Hepatocyte (in vitro differentiated cells): ENCODE data around the gene SAMD1. TPM values are rescaled to one million over a fixed set of nuclear protein-coding genes. Genes with fewer than 3 reads are reported as not detected.
"Not testable (repeated sequence)": the region's sequence is repeated elsewhere in the genome, so short reads cannot be mapped to it uniquely, and the experiment has no call there.

ENCODE experiments used
- DNase-seq: peaks from one replicate; pipeline ENCODE4 v3.0.0-alpha.2; 2016; ENCODE audit warnings: low spot score
- H2AFZ ChIP-seq: fragments of 200-600 bp; sonication (generic); 2 replicates; pipeline ENCODE4 v1.6.0; 2016; ENCODE audit warnings: antibody characterized with exemption, mild to moderate bottlenecking
- H3K27ac ChIP-seq: fragments of 200-600 bp; sonication (generic); 2 replicates; pipeline ENCODE4 v1.5.1; 2016; ENCODE audit warnings: mild to moderate bottlenecking
- H3K27me3 ChIP-seq: fragments of 200-600 bp; sonication (generic); 2 replicates; pipeline ENCODE4 v1.6.1; 2016
- H3K36me3 ChIP-seq: fragments of 200-600 bp; sonication (generic); replicated peaks from 2 replicates; pipeline ENCODE4 v1.5.1; 2016; ENCODE audit warnings: low read depth; ENCODE audit not compliant: insufficient read depth
- H3K4me1 ChIP-seq: fragments of 200-600 bp; sonication (generic); 2 replicates; pipeline ENCODE4 v1.5.1; 2016; ENCODE audit warnings: mild to moderate bottlenecking, moderate library complexity; ENCODE audit not compliant: insufficient read depth
- H3K4me2 ChIP-seq: fragments of 200-600 bp; sonication (generic); 2 replicates; pipeline ENCODE4 v1.6.0; 2016
- H3K4me3 ChIP-seq: fragments of 200-600 bp; sonication (generic); 2 replicates; pipeline ENCODE4 v1.5.1; 2016; ENCODE audit warnings: mild to moderate bottlenecking
- H3K79me2 ChIP-seq: fragments of 200-600 bp; sonication (generic); 2 replicates; pipeline ENCODE4 v1.6.0; 2017; ENCODE audit warnings: mild to moderate bottlenecking
- H3K9me2 ChIP-seq: fragments of 200-600 bp; sonication (generic); replicated peaks from 2 replicates; pipeline ENCODE4 v1.6.0; 2017; ENCODE audit warnings: mild to moderate bottlenecking; ENCODE audit not compliant: insufficient read depth
- H3K9me3 ChIP-seq: fragments of 200-600 bp; sonication (generic); 2 replicates; pipeline ENCODE4 v1.5.1; 2016; ENCODE audit warnings: low read depth, mild to moderate bottlenecking
- H4K20me1 ChIP-seq: fragments of 200-600 bp; sonication (generic); 2 replicates; pipeline ENCODE4 v1.6.0; 2016; ENCODE audit warnings: mild to moderate bottlenecking; ENCODE audit not compliant: insufficient read depth, poor library complexity, severe bottlenecking
- EZH2 ChIP-seq: fragments of 200-600 bp; sonication (generic); IDR thresholded peaks from 2 replicates; pipeline ENCODE4 v1.6.1; 2016; ENCODE audit warnings: antibody characterized with exemption, mild to moderate bottlenecking, borderline replicate concordance
- EZH2phosphoT487 ChIP-seq: fragments of 200-600 bp; sonication (generic); IDR thresholded peaks from one replicate; pipeline ENCODE4 v1.6.1; 2018; ENCODE audit warnings: antibody characterized with exemption, mild to moderate bottlenecking, low read depth, moderate library complexity; ENCODE audit not compliant: unreplicated experiment, severe bottlenecking
- whole genome bisulfite sequencing: methylation state at CpG from one replicate; pipeline ENCODE4 v1.1.6; 2016; ENCODE audit warnings: low lambda C conversion rate; ENCODE audit errors: missing lambda C conversion rate; 5-methylcytosine and 5-hydroxymethylcytosine counted together
- polyA plus RNA-seq: library from polyadenylated mRNA; unstranded; fragments of >200 nt; fragmentation: Nextera tagmentation; extraction: Ambion mirVana; gene quantifications from 2 replicates; pipeline ENCODE4 v1.2.1, GENCODE V29; 2016
- total RNA-seq: library from RNA; depleted of rRNA; stranded (reverse); fragments of >200 nt; gene quantifications from 2 replicates; pipeline ENCODE4 v1.2.3, GENCODE V29; 2014
- TF ChIP-seq, protein P1 (sequence below): fragments of 200-600 bp; sonication (generic); IDR thresholded peaks from 2 replicates; pipeline ENCODE4 v1.5.1; 2016; ENCODE audit warnings: antibody characterized with exemption, mild to moderate bottlenecking; ENCODE audit not compliant: poor library complexity

SAMD1 gene
- total and polyA plus RNA-seq, 2 experiments from 2014 or later, result 35.8 to 45.6 TPM

DNA sequence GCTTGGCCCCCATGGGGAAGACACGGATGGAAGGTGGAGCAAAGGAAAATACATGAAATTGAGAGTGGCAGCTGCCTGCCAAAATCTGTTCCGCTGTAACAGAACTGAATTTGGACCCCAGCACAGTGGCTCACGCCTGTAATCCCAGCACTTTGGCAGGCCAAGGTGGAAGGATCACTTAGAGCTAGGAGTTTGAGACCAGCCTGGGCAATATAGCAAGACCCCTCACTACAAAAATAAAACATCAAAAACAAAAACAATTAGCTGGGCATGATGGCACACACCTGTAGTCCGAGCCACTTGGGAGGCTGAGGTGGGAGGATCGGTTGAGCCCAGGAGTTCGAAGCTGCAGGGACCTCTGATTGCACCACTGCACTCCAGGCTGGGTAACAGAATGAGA, 38.1 kb downstream of the SAMD1 start:
- no peaks in the 10 kb centered on the region for H3K4me1 ChIP-seq
- no peaks in the 10 kb centered on the region for H3K9me2 ChIP-seq
- H2AFZ ChIP-seq, result no peak overlapping the region
- TF ChIP-seq EZH2, result no peak
- TF ChIP-seq EZH2phosphoT487, result no peak
- TF ChIP-seq, protein P1, sequence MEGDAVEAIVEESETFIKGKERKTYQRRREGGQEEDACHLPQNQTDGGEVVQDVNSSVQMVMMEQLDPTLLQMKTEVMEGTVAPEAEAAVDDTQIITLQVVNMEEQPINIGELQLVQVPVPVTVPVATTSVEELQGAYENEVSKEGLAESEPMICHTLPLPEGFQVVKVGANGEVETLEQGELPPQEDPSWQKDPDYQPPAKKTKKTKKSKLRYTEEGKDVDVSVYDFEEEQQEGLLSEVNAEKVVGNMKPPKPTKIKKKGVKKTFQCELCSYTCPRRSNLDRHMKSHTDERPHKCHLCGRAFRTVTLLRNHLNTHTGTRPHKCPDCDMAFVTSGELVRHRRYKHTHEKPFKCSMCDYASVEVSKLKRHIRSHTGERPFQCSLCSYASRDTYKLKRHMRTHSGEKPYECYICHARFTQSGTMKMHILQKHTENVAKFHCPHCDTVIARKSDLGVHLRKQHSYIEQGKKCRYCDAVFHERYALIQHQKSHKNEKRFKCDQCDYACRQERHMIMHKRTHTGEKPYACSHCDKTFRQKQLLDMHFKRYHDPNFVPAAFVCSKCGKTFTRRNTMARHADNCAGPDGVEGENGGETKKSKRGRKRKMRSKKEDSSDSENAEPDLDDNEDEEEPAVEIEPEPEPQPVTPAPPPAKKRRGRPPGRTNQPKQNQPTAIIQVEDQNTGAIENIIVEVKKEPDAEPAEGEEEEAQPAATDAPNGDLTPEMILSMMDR, result no peak
- no peaks in the 10 kb centered on the region for H4K20me1 ChIP-seq
- H3K9me3 ChIP-seq, result no peaks in the 10 kb centered on the region
- H3K4me3 ChIP-seq, result no peak overlapping the region
- no peak overlapping the region for H3K27ac ChIP-seq
- H3K4me2 ChIP-seq, result no peak overlapping the region
- no peaks in the 10 kb centered on the region for H3K79me2 ChIP-seq
- DNase-seq, result no peak
- no peaks in the 10 kb centered on the region for H3K36me3 ChIP-seq
- H3K27me3 ChIP-seq, result no peaks in the 10 kb centered on the region
- WGBS, result 91% methylated on average over 6 of the region's 6 CpGs

DNA sequence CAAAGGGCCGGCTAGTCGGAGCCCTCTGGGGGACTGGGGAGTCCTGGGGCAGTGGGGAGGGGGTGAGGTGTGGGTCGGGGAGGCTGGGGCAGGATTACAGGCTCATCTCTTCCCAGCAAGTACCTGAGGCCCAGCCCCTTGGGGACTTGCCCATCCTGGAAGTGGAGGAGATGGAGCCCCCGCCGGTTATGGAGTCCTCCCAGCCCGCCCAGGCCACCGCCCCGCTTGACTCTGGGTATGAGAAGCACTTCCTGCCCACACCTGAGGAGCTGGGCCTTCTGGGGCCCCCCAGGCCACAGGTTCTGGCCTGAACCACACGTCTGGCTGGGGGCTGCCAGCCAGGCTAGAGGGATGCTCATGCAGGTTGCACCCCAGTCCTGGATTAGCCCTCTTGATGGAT, 38.6 kb downstream of the SAMD1 start:
- TF ChIP-seq, protein P1, result no peak
- no peak for TF ChIP-seq EZH2
- no peak for TF ChIP-seq EZH2phosphoT487
- no peaks in the 10 kb centered on the region for H3K9me3 ChIP-seq
- H3K4me3 ChIP-seq, result no peak overlapping the region
- no peaks in the 10 kb centered on the region for H3K4me1 ChIP-seq
- H3K36me3 ChIP-seq, result no peaks in the 10 kb centered on the region
- no peaks in the 10 kb centered on the region for H4K20me1 ChIP-seq
- H3K4me2 ChIP-seq, result no peak overlapping the region
- no peaks in the 10 kb centered on the region for H3K27me3 ChIP-seq
- H3K9me2 ChIP-seq, result no peaks in the 10 kb centered on the region
- no peaks in the 10 kb centered on the region for H3K79me2 ChIP-seq
- no peak overlapping the region for H2AFZ ChIP-seq
- DNase-seq, result no peak
- WGBS, result 83% methylated on average over 4 of the region's 9 CpGs
- no peak overlapping the region for H3K27ac ChIP-seq

DNA sequence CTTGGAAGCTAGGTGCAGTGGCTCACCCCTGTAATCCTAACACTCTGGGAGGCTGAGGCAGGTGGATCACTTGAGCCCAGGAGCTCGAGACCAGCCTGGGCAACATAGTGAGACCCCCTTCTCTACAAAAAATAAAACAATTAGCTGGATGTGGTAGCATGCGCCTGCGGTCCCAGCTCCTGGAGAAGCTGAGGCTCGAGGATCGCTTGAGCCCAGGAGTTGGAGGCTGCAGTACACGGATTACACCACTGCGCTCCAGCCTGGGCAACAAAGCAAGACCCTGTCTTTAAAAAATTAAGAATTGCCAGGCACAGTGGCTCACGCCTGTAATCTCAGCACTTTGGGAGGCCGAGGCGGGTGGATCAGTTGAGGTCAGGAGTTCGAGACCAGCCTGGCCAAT, 39.6 kb downstream of the SAMD1 start:
- WGBS, result 95% methylated on average over 11 of the region's 11 CpGs
- DNase-seq, H3K27ac ChIP-seq, H3K27me3 ChIP-seq, H3K36me3 ChIP-seq, H3K4me1 ChIP-seq, H3K9me3 ChIP-seq, H4K20me1 ChIP-seq, H2AFZ ChIP-seq, H3K9me2 ChIP-seq, H3K4me2 ChIP-seq, H3K4me3 ChIP-seq, H3K79me2 ChIP-seq: not testable (repeated sequence)

DNA sequence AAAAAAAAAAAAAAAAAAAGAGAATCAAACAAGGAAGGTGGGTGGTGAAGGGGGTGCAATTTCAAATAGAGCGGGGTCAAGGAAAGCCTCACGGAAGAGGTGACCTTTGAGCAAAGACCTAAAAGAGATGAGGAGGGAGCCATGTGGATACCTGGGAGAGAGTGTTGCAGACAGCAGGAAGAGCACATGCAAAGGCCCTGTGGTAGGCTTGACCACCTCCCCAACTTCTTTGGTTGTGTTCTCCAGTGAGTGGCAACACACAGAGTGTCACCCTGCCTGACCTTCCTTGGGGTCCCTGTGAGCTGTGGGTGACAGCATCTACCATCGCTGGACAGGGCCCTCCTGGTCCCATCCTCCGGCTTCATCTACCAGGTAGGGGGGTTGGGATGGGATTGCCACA, 40.0 kb downstream of the SAMD1 start:
- H4K20me1 ChIP-seq, result no peaks in the 10 kb centered on the region
- TF ChIP-seq EZH2phosphoT487, result no peak
- TF ChIP-seq EZH2, result no peak
- TF ChIP-seq, protein P1, result no peak
- H3K9me3 ChIP-seq, result no peaks in the 10 kb centered on the region
- no peaks in the 10 kb centered on the region for H3K27me3 ChIP-seq
- WGBS, result 93% methylated on average over 4 of the region's 4 CpGs
- H3K27ac ChIP-seq, result no peak overlapping the region
- H3K4me1 ChIP-seq, result no peaks in the 10 kb centered on the region
- H2AFZ ChIP-seq, result no peak overlapping the region
- H3K4me3 ChIP-seq, result no peak overlapping the region
- no peak for DNase-seq
- H3K4me2 ChIP-seq, result no peak overlapping the region
- H3K36me3 ChIP-seq, result no peaks in the 10 kb centered on the region
- H3K9me2 ChIP-seq, result no peaks in the 10 kb centered on the region
- H3K79me2 ChIP-seq, result no peaks in the 10 kb centered on the region
